Peyer's patch (tissue), 4 donors: Measurements from ENCODE around the gene LHFPL2.

ENCODE experiments used
- POLR2A ChIP-seq, 2 donors: fragments of 450-650 bp; IDR thresholded peaks; one replicate each; pipeline ENCODE4 v1.5.1; 2017; ENCODE audit warnings: antibody characterized with exemption in 2 of 2, mild to moderate bottlenecking in 2 of 2, moderate library complexity in 2 of 2
- TF ChIP-seq, protein P1 (sequence below), 6 experiments: fragments of 450-650 bp in 4 of 6; fragments of 200-600 bp in 2 of 6; sonication (generic) in 1 of 6; IDR thresholded peaks; one replicate each; pipeline ENCODE4 v1.5.1; 2017 to 2019; ENCODE audit warnings: antibody characterized with exemption in 6 of 6, mild to moderate bottlenecking in 3 of 6, moderate library complexity in 1 of 6

DNA sequence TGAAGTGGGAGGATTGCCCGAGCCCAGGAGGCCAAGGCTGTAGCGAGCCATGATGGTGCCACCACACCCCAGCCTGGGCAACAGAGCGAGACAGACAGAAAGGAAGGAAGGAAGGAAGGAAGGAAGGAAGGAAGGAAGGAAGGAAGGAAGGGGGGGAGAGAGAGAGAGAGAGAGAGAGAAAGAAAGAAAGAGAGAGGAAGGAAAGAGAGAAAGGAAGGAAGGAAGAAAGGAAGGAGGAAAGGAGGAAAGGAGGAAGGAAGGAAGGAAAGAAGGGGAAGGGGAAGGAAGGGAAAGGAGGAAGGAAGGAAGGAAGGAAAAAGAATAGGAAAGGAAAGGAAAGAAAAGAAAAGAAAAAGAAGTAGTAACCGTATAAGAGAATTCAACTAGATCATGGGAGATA, 20.8 kb upstream of the LHFPL2 start:
- TF ChIP-seq POLR2A (IDR thresholded peaks at IDR 0.05) = no peak
- TF ChIP-seq, protein P1, sequence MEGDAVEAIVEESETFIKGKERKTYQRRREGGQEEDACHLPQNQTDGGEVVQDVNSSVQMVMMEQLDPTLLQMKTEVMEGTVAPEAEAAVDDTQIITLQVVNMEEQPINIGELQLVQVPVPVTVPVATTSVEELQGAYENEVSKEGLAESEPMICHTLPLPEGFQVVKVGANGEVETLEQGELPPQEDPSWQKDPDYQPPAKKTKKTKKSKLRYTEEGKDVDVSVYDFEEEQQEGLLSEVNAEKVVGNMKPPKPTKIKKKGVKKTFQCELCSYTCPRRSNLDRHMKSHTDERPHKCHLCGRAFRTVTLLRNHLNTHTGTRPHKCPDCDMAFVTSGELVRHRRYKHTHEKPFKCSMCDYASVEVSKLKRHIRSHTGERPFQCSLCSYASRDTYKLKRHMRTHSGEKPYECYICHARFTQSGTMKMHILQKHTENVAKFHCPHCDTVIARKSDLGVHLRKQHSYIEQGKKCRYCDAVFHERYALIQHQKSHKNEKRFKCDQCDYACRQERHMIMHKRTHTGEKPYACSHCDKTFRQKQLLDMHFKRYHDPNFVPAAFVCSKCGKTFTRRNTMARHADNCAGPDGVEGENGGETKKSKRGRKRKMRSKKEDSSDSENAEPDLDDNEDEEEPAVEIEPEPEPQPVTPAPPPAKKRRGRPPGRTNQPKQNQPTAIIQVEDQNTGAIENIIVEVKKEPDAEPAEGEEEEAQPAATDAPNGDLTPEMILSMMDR (IDR thresholded peaks at IDR 0.05) = no peak
